Measurements from ENCODE around the gene OR5J2.
"Not testable (repeated sequence)": the region's sequence is repeated elsewhere in the genome, so short reads cannot be mapped to it uniquely, and the experiment has no call there.

OR5J2 gene

GRCh38 chr11:56176318-56176717 lies at the start of gene OR5J2:
Gene OR5J2, plus strand, starts transcription at chr11:56176618. Its CDS starts 0 bp downstream, at chr11:56176618.
- no peak for DNase-seq

GRCh38 chr11:56140151-56140661 lies 36.2 kb upstream of the OR5J2 start, which contains the start of gene OR8J3:
Gene OR8J3, minus strand, starts transcription at chr11:56140201. Its CDS starts 2,483 bp downstream, at chr11:56137718.
- DNase-seq: no peak

GRCh38 chr11:56143681-56144080 lies 32.7 kb upstream of the OR5J2 start:
- not testable (repeated sequence) for DNase-seq

- DNase-seq: no peak
Observed at GRCh38 chr11:56151376-56151775, 25.0 kb upstream of the OR5J2 start.

GRCh38 chr11:56152333-56152732 lies 24.1 kb upstream of the OR5J2 start:
- DNase-seq: no peak

GRCh38 chr11:56160217-56160616 lies 16.2 kb upstream of the OR5J2 start, which contains the start of gene OR8K5:
Gene OR8K5, minus strand, starts transcription at chr11:56160317. Its CDS starts 0 bp downstream, at chr11:56160317.
- no peak for DNase-seq

- DNase-seq: no peak
Observed at GRCh38 chr11:56163804-56164203, 12.6 kb upstream of the OR5J2 start.

- DNase-seq: no peak
Observed at GRCh38 chr11:56172256-56172830, 4.1 kb upstream of the OR5J2 start.

GRCh38 chr11:56183459-56183858 lies 7.0 kb downstream of the OR5J2 start:
- no peak for DNase-seq

- no peak for DNase-seq
Observed at GRCh38 chr11:56188602-56189001, 12.2 kb downstream of the OR5J2 start.

- no peak for DNase-seq
Observed at GRCh38 chr11:56196705-56197104, 20.3 kb downstream of the OR5J2 start.

GRCh38 chr11:56197367-56197766 lies 20.9 kb downstream of the OR5J2 start:
- no peak for DNase-seq

- no peak for DNase-seq
Observed at GRCh38 chr11:56207790-56208189, 31.4 kb downstream of the OR5J2 start.

GRCh38 chr11:56214537-56214936 lies 38.1 kb downstream of the OR5J2 start:
- no peak for DNase-seq

- not testable (repeated sequence) for DNase-seq
Observed at GRCh38 chr11:56219735-56220134, 43.3 kb downstream of the OR5J2 start.

Data from activated naive CD4-positive, alpha-beta T cell (primary cell).